ENCODE measurements around the gene TNNC2. TPM values are rescaled to one million over a fixed set of nuclear protein-coding genes. Genes with fewer than 3 reads are reported as not detected.

Gene TNNC2
- total and polyA plus RNA-seq, 9 of the 15 experiments (the other 6 are each of a cell fraction or from before 2014, with no cell fraction given) = not detected

DNA sequence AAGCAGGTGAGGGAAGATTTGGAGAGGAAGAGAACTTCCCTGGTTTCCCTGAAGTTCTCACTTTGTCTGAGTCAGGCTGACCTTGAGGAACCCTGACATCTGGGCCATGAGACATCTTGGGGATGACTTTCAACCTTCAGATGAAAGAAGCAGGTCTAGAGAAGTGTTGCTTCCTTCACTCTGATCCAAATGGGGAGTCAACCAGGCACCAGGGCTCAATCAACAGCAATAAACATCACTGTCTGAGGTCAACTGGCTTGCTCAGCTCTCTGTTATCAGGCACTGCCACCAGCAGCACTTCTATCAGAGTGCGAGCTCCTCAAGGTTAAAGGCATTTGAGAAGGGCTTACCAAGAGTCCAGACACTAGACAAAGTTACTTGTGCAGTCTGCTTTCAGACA lies 23.8 kb upstream of the TNNC2 start (continued):
- TF ChIP-seq CXXC5 (CRISPR knock-in tag; IDR thresholded peaks at IDR 0.05) (no peak), NCOA4 (IDR thresholded peaks at IDR 0.05; ENCODE audit: partially characterized antibody) (no peak), SAP30 (IDR thresholded peaks at IDR 0.05; ENCODE audit: borderline replicate concordance, insufficient read depth, low read depth, low read length, poor library complexity, severe bottlenecking) (no peak), ZNF707 (CRISPR knock-in tag; conservative IDR thresholded peaks at IDR 0.05) (no peak), CHCHD3 (CRISPR knock-in tag; IDR thresholded peaks at IDR 0.05) (no peak), ETV5 (CRISPR knock-in tag; IDR thresholded peaks at IDR 0.05; ENCODE audit: low read depth) (no peak), PHF21A (IDR thresholded peaks at IDR 0.05; ENCODE audit: borderline replicate concordance, low read depth) (no peak), ZNF384 (IDR thresholded peaks at IDR 0.05; ENCODE audit: low read depth, low read length) (no peak), SP1 (CRISPR knock-in tag; IDR thresholded peaks at IDR 0.05) (no peak), HDAC3 (IDR thresholded peaks at IDR 0.05; ENCODE audit: borderline replicate concordance, partially characterized antibody) (no peak), SPI1 (IDR thresholded peaks at IDR 0.05; ENCODE audit: borderline replicate concordance, low read depth, low read length) (0 out of 2 replicates have a peak, but pooled peaks have one; percentile 1), ELF2 (CRISPR knock-in tag; IDR thresholded peaks at IDR 0.05) (no peak), EP400 (IDR thresholded peaks at IDR 0.05) (no peak), SMAD3 (CRISPR knock-in tag; conservative IDR thresholded peaks at IDR 0.05) (no peak), ZBTB17 (CRISPR knock-in tag; IDR thresholded peaks at IDR 0.05) (no peak), CBFA2T3 (IDR thresholded peaks at IDR 0.05) (peak; percentile 93)
- TF ChIP-seq, protein P1, sequence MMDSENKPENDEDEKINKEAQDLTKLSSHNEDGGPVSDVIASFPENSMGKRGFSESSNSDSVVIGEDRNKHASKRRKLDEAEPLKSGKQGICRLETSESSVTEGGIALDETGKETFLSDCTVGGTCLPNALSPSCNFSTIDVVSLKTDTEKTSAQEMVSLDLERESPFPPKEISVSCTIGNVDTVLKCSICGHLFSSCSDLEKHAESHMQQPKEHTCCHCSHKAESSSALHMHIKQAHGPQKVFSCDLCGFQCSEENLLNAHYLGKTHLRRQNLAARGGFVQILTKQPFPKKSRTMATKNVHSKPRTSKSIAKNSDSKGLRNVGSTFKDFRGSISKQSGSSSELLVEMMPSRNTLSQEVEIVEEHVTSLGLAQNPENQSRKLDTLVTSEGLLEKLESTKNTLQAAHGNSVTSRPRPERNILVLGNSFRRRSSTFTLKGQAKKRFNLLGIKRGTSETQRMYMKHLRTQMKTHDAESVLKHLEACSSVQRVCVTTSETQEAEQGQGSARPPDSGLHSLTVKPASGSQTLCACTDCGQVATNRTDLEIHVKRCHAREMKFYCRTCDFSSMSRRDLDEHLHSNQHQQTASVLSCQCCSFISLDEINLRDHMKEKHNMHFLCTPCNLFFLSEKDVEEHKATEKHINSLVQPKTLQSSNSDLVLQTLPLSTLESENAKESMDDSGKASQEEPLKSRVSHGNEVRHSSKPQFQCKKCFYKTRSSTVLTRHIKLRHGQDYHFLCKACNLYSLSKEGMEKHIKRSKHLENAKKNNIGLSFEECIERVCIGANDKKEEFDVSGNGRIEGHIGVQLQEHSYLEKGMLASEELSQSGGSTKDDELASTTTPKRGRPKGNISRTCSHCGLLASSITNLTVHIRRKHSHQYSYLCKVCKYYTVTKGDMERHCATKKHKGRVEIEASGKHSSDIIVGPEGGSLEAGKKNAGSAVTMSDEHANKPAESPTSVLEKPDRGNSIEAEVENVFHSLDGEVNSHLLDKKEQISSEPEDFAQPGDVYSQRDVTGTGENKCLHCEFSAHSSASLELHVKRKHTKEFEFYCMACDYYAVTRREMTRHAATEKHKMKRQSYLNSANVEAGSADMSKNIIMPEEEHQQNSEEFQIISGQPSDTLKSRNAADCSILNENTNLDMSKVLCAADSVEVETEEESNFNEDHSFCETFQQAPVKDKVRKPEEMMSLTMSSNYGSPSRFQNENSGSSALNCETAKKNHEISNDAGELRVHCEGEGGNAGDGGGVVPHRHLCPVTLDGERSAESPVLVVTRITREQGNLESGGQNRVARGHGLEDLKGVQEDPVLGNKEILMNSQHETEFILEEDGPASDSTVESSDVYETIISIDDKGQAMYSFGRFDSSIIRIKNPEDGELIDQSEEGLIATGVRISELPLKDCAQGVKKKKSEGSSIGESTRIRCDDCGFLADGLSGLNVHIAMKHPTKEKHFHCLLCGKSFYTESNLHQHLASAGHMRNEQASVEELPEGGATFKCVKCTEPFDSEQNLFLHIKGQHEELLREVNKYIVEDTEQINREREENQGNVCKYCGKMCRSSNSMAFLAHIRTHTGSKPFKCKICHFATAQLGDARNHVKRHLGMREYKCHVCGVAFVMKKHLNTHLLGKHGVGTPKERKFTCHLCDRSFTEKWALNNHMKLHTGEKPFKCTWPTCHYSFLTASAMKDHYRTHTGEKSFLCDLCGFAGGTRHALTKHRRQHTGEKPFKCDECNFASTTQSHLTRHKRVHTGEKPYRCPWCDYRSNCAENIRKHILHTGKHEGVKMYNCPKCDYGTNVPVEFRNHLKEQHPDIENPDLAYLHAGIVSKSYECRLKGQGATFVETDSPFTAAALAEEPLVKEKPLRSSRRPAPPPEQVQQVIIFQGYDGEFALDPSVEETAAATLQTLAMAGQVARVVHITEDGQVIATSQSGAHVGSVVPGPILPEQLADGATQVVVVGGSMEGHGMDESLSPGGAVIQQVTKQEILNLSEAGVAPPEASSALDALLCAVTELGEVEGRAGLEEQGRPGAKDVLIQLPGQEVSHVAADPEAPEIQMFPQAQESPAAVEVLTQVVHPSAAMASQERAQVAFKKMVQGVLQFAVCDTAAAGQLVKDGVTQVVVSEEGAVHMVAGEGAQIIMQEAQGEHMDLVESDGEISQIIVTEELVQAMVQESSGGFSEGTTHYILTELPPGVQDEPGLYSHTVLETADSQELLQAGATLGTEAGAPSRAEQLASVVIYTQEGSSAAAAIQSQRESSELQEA (IDR thresholded peaks at IDR 0.05; ENCODE audit: low read depth) = no peak
- TF ChIP-seq, protein P2, sequence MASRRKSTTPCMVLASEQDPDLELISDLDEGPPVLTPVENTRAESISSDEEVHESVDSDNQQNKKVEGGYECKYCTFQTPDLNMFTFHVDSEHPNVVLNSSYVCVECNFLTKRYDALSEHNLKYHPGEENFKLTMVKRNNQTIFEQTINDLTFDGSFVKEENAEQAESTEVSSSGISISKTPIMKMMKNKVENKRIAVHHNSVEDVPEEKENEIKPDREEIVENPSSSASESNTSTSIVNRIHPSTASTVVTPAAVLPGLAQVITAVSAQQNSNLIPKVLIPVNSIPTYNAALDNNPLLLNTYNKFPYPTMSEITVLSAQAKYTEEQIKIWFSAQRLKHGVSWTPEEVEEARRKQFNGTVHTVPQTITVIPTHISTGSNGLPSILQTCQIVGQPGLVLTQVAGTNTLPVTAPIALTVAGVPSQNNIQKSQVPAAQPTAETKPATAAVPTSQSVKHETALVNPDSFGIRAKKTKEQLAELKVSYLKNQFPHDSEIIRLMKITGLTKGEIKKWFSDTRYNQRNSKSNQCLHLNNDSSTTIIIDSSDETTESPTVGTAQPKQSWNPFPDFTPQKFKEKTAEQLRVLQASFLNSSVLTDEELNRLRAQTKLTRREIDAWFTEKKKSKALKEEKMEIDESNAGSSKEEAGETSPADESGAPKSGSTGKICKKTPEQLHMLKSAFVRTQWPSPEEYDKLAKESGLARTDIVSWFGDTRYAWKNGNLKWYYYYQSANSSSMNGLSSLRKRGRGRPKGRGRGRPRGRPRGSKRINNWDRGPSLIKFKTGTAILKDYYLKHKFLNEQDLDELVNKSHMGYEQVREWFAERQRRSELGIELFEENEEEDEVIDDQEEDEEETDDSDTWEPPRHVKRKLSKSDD (conservative IDR thresholded peaks at IDR 0.05; ENCODE audit: low read length) = no peak
- TF ChIP-seq, protein P3, sequence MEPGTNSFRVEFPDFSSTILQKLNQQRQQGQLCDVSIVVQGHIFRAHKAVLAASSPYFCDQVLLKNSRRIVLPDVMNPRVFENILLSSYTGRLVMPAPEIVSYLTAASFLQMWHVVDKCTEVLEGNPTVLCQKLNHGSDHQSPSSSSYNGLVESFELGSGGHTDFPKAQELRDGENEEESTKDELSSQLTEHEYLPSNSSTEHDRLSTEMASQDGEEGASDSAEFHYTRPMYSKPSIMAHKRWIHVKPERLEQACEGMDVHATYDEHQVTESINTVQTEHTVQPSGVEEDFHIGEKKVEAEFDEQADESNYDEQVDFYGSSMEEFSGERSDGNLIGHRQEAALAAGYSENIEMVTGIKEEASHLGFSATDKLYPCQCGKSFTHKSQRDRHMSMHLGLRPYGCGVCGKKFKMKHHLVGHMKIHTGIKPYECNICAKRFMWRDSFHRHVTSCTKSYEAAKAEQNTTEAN (CRISPR knock-in tag; IDR thresholded peaks at IDR 0.05) = no peak

All from K562 (cell line).